ENCODE measurements around the gene KRTAP29-1.

KRTAP29-1 gene

GRCh38 chr17:41338961-41339485 is 36.4 kb upstream of the KRTAP29-1 start:
- Histone ChIP-seq H3K9me3 (ENCODE audit: control insufficient read depth, low read length) (no peaks in the 10 kb centered on the region), H3K36me3 (ENCODE audit: control insufficient read depth, insufficient read depth, low read length) (no peaks in the 10 kb centered on the region), H3K4me3 (ENCODE audit: low read length) (no peak overlapping the region), H3K27me3 (ENCODE audit: control insufficient read depth, insufficient read depth, low read length) (peaks cover 5% of the 10 kb centered on the region), H3K9ac (ENCODE audit: low read length) (no peak overlapping the region), H3K4me1 (ENCODE audit: control insufficient read depth, insufficient read depth, low read length) (peaks cover 5% of the 10 kb centered on the region)

GRCh38 chr17:41335747-41336146 is 33.1 kb upstream of the KRTAP29-1 start:
- Histone ChIP-seq H3K9me3 (ENCODE audit: control insufficient read depth, low read length) (no peaks in the 10 kb centered on the region), H3K27me3 (ENCODE audit: control insufficient read depth, insufficient read depth, low read length) (peaks cover 5% of the 10 kb centered on the region), H3K4me3 (ENCODE audit: low read length) (no peak overlapping the region), H3K9ac (ENCODE audit: low read length) (no peak overlapping the region), H3K4me1 (ENCODE audit: control insufficient read depth, insufficient read depth, low read length) (peaks cover 5% of the 10 kb centered on the region), H3K36me3 (ENCODE audit: control insufficient read depth, insufficient read depth, low read length) (no peaks in the 10 kb centered on the region)

DNA sequence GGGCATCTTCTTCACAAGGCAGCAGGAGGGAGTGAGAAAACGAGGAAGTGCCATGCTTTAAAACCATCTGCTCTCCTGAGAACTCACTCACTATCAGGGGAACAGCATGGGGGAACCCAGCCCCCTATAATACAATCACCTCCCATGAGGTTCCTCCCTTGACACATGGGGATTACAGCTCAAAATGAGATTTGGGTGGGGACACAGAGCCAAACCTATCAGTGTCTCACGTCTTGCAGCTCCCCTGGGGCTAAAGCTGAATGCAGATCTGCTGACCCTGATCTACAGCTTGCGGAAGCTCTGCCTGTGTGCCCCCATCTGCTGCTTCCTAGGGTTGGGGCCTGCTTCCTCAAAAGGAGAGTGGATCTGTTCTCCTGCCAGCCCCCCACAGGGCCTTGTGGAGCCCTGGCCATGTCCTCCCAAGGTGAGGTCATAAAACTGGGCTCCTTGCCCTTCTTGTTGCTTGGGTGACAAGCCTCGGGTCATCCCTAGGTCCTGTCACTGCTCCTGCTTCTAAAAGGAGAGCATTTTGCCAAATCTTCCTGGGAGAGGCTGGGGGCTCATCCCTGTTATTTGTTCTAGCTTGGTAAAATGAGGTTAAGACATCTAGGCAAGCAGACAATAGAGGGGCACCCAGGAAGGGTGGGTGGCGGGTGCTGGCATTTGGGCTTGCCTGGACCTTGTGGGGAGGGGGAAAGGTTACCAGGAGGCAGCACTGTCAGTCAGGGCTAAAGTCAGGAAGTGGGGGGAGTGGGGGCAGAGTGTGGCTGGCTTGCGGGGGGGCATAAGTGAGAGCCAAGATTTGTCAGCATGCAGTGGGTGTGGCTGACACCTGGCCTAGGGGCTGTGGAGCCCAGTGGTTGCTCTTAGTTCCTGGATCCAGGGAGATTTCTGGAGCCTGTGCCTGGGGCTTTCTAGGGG is 32.0 kb upstream of the KRTAP29-1 start:
- H3K36me3 ChIP-seq (ENCODE audit: control insufficient read depth, insufficient read depth, low read length), result no peaks in the 10 kb centered on the region
- H3K4me3 ChIP-seq (ENCODE audit: low read length), result no peak overlapping the region
- peaks cover 5% of the 10 kb centered on the region for H3K27me3 ChIP-seq (ENCODE audit: control insufficient read depth, insufficient read depth, low read length)
- no peaks in the 10 kb centered on the region for H3K9me3 ChIP-seq (ENCODE audit: control insufficient read depth, low read length)
- peaks cover 5% of the 10 kb centered on the region for H3K4me1 ChIP-seq (ENCODE audit: control insufficient read depth, insufficient read depth, low read length)
- no peak overlapping the region for H3K9ac ChIP-seq (ENCODE audit: low read length)

GRCh38 chr17:41333836-41334235 is 31.2 kb upstream of the KRTAP29-1 start:
- Histone ChIP-seq H3K9ac (ENCODE audit: low read length) (no peak overlapping the region), H3K9me3 (ENCODE audit: control insufficient read depth, low read length) (no peaks in the 10 kb centered on the region), H3K27me3 (ENCODE audit: control insufficient read depth, insufficient read depth, low read length) (peaks cover 5% of the 10 kb centered on the region), H3K4me1 (ENCODE audit: control insufficient read depth, insufficient read depth, low read length) (peaks cover 1% of the 10 kb centered on the region), H3K4me3 (ENCODE audit: low read length) (no peak overlapping the region), H3K36me3 (ENCODE audit: control insufficient read depth, insufficient read depth, low read length) (no peaks in the 10 kb centered on the region)

DNA sequence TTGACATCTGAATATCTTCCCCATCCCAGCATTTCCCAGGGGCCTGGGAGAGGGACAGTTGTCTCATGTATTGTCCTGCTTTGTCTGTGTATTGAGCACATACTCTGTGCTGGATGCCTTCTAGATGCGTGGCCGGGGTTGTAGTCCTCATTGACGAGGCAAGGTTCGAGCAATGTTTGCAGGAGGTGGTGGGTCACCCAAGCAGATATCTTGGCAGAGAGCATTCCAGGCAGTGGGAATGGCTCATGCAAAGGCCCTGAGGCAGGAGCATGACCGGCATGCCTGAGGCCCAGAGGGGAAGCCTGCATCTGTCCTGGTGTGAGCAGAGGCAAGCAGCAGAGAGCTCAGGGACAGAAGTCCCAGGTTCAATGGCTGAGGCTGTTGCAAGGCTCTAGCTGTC is 30.4 kb upstream of the KRTAP29-1 start:
- Histone ChIP-seq H3K4me3 (ENCODE audit: low read length) (no peak overlapping the region), H3K36me3 (ENCODE audit: control insufficient read depth, insufficient read depth, low read length) (no peaks in the 10 kb centered on the region), H3K27me3 (ENCODE audit: control insufficient read depth, insufficient read depth, low read length) (peaks cover 5% of the 10 kb centered on the region), H3K9me3 (ENCODE audit: control insufficient read depth, low read length) (no peaks in the 10 kb centered on the region), H3K9ac (ENCODE audit: low read length) (no peak overlapping the region), H3K4me1 (ENCODE audit: control insufficient read depth, insufficient read depth, low read length) (no peaks in the 10 kb centered on the region)

GRCh38 chr17:41332239-41332638 is 29.6 kb upstream of the KRTAP29-1 start:
- Histone ChIP-seq H3K4me3 (ENCODE audit: low read length) (no peak overlapping the region), H3K4me1 (ENCODE audit: control insufficient read depth, insufficient read depth, low read length) (no peaks in the 10 kb centered on the region), H3K9ac (ENCODE audit: low read length) (no peak overlapping the region), H3K36me3 (ENCODE audit: control insufficient read depth, insufficient read depth, low read length) (no peaks in the 10 kb centered on the region), H3K27me3 (ENCODE audit: control insufficient read depth, insufficient read depth, low read length) (peaks cover 5% of the 10 kb centered on the region), H3K9me3 (ENCODE audit: control insufficient read depth, low read length) (no peaks in the 10 kb centered on the region)

DNA sequence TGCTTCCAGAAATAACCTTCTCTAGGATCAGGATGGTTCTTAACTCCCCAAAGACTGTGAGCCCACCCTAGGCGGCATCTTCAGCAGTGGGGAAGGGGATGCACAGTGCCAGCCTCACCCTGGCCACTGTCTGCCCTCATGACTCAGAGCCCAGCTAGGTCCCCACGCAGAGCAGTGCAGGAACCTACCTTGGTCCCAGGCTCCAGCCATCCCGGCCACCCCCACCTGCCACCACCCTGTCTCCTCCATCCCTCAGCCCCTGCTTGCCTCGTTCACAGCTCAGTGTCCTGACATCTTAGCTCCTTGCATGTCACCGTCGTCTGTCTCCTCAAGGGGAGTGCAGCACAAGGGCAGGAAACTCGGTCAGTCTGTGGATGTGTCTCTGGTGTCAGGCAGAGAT is 29.0 kb upstream of the KRTAP29-1 start:
- H3K36me3 ChIP-seq (ENCODE audit: control insufficient read depth, insufficient read depth, low read length), result no peaks in the 10 kb centered on the region
- H3K4me1 ChIP-seq (ENCODE audit: control insufficient read depth, insufficient read depth, low read length), result no peaks in the 10 kb centered on the region
- no peak overlapping the region for H3K4me3 ChIP-seq (ENCODE audit: low read length)
- no peak overlapping the region for H3K9ac ChIP-seq (ENCODE audit: low read length)
- H3K27me3 ChIP-seq (ENCODE audit: control insufficient read depth, insufficient read depth, low read length), result peaks cover 5% of the 10 kb centered on the region
- H3K9me3 ChIP-seq (ENCODE audit: control insufficient read depth, low read length), result no peaks in the 10 kb centered on the region

GRCh38 chr17:41329279-41329948 is 26.8 kb upstream of the KRTAP29-1 start:
- Histone ChIP-seq H3K27me3 (ENCODE audit: control insufficient read depth, insufficient read depth, low read length) (no peaks in the 10 kb centered on the region), H3K9me3 (ENCODE audit: control insufficient read depth, low read length) (no peaks in the 10 kb centered on the region), H3K36me3 (ENCODE audit: control insufficient read depth, insufficient read depth, low read length) (no peaks in the 10 kb centered on the region), H3K9ac (ENCODE audit: low read length) (no peak overlapping the region), H3K4me3 (ENCODE audit: low read length) (no peak overlapping the region), H3K4me1 (ENCODE audit: control insufficient read depth, insufficient read depth, low read length) (no peaks in the 10 kb centered on the region)

DNA sequence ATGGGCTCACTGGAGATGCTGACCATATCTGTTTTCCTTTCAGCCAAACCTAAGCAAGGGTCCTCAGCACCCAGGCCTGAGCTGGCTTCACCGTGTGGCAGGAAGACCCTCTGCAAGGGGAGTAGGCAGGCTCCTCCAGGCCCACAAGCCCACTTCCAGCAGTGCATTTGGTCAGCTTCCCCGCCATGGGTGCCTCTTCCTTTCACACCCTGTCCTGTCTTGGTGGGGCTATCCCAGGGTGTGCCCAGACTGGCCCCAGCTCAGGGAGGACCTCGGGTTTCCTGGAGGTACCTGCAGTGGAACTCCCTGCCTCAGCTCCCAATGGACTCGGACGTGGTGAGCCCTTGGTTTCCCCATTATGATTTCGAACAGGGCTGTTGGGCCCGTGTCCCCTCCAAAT is 25.6 kb upstream of the KRTAP29-1 start:
- no peaks in the 10 kb centered on the region for H3K36me3 ChIP-seq (ENCODE audit: control insufficient read depth, insufficient read depth, low read length)
- H3K9me3 ChIP-seq (ENCODE audit: control insufficient read depth, low read length), result no peaks in the 10 kb centered on the region
- H3K4me3 ChIP-seq (ENCODE audit: low read length), result no peak overlapping the region
- no peaks in the 10 kb centered on the region for H3K4me1 ChIP-seq (ENCODE audit: control insufficient read depth, insufficient read depth, low read length)
- no peaks in the 10 kb centered on the region for H3K27me3 ChIP-seq (ENCODE audit: control insufficient read depth, insufficient read depth, low read length)
- no peak overlapping the region for H3K9ac ChIP-seq (ENCODE audit: low read length)

DNA sequence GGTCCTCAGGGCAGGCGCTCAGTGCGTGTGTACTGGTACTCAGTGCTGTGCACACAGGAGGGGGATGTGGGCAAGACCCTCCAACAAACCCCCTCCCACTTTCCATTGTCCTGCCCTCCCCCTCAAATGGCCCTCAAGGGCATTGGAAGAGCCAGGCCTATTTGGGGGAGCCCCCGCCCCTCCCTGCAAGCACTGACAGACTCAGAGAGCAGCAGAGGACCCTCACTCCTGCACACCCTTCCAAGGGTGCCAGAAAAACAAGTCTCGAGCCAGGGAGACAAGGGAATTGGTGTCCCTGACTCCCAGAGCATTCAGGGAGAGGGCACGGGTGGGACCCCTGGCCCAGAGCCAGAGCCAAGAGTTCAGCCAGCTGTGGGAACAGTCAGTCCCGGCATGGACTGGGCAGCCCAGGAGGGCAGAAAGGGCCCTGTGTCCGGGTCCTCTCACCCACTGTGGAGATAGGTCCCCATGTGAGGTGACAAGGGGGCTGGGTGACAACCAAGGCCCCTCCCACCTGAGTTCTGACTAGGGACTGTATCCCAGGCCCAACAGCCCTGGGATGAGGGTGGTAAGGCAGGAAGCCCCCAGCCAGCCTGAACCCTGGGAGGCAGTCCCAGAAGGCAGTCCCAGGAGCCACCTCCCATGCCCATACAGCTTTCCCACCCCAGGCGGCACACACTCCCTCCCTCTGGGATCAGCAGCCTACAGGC is 24.9 kb upstream of the KRTAP29-1 start:
- no peaks in the 10 kb centered on the region for H3K36me3 ChIP-seq (ENCODE audit: control insufficient read depth, insufficient read depth, low read length)
- no peak overlapping the region for H3K9ac ChIP-seq (ENCODE audit: low read length)
- no peaks in the 10 kb centered on the region for H3K9me3 ChIP-seq (ENCODE audit: control insufficient read depth, low read length)
- no peak overlapping the region for H3K4me3 ChIP-seq (ENCODE audit: low read length)
- no peaks in the 10 kb centered on the region for H3K4me1 ChIP-seq (ENCODE audit: control insufficient read depth, insufficient read depth, low read length)
- H3K27me3 ChIP-seq (ENCODE audit: control insufficient read depth, insufficient read depth, low read length), result no peaks in the 10 kb centered on the region

GRCh38 chr17:41326173-41327145 is 23.8 kb upstream of the KRTAP29-1 start:
- H3K4me1 ChIP-seq (ENCODE audit: control insufficient read depth, insufficient read depth, low read length), result no peaks in the 10 kb centered on the region
- H3K36me3 ChIP-seq (ENCODE audit: control insufficient read depth, insufficient read depth, low read length), result no peaks in the 10 kb centered on the region
- H3K9ac ChIP-seq (ENCODE audit: low read length), result no peak overlapping the region
- H3K9me3 ChIP-seq (ENCODE audit: control insufficient read depth, low read length), result no peaks in the 10 kb centered on the region
- no peak overlapping the region for H3K4me3 ChIP-seq (ENCODE audit: low read length)
- H3K27me3 ChIP-seq (ENCODE audit: control insufficient read depth, insufficient read depth, low read length), result no peaks in the 10 kb centered on the region
